ENCODE measurements around the gene GHRH. TPM values are rescaled to one million over a fixed set of nuclear protein-coding genes. Genes with fewer than 3 reads are reported as not detected.

GHRH gene
- total RNA-seq, 1 experiment from 2014 or later, result not detected

- DNase-seq (ENCODE audit: low spot score), result no peak
These were observed 28.7 kb upstream of the GHRH start for GRCh38 chr20:37290158-37290810.

DNA sequence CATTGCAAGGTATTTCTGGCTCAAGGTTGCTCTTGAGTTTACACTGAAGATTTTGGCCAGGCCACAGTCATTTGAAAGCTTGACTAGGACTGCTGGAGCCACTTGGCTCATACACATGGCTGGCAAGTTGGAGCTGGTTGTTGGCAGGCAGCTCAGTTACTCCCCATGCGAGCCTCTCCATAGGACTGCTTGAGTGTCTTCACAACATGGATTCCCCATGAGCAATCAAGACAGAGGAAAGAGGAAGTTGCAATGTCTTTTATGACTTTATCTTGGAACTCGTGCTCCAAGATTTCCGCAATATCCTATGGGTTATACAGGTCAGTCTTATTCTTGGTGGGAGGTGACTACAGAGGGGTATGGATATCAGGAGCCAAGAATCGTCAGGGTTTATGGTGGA, 26.5 kb upstream of the GHRH start:
- DNase-seq (ENCODE audit: low spot score), result no peak

- DNase-seq (ENCODE audit: low spot score), result no peak
These were observed 24.2 kb upstream of the GHRH start for GRCh38 chr20:37285664-37286374.

DNA sequence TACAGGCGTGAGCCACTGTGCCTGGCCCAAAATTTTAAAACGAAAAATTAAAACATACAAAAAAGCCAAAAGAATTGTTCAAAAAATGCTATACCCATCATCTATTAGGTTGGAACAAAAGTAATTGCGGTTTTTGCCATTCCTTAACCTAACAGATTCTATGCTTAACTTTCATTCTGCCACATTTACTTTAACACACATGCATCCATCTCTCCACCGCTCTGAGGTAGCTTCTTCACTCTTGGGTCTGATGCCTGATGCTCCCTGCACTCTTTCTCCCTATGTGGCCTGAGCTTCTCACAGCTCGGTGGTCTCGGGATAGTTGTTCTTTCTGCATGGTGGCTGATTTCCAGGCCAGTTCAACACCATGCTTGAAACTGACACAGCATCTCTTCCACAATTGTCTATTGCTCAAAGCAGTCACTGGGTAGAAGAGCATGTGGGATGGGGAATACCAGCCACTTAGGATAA, 23.1 kb upstream of the GHRH start:
- DNase-seq (ENCODE audit: low spot score), result no peak

DNA sequence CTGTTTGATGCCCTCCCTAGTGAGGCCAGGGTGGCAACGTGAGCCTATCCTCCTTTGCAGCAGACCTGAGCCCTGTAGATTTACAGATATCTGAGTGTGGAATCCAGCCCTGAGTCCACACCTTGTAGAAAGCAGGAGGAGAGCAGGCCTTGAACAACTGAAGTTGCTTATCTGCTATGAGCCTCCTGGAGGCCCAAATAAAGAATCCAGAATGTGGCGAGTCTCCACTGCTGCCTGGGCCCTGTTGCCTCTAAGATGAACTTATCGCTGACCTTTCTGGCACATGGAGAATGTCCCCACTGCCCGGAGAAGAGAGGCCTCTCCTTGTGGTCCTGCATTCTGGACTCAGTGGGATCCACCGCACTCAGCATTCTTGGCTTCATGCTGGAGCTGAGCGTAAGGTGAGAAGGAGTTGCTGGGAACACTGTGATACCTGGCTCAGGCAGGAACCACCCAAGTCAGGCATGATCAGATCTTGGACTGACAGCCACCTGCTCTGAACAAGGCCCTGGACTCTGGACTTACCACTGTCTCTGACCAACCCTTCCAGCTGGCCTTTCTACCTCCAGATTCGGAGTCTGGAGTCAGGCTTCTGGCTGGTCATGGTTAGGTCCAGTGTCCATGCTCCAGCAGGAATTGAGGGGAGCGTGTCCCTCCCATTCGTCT, 22.0 kb upstream of the GHRH start:
- DNase-seq (ENCODE audit: low spot score), result no peak

- no peak for DNase-seq (ENCODE audit: low spot score)
These were observed 20.9 kb upstream of the GHRH start for GRCh38 chr20:37282556-37282955.

DNA sequence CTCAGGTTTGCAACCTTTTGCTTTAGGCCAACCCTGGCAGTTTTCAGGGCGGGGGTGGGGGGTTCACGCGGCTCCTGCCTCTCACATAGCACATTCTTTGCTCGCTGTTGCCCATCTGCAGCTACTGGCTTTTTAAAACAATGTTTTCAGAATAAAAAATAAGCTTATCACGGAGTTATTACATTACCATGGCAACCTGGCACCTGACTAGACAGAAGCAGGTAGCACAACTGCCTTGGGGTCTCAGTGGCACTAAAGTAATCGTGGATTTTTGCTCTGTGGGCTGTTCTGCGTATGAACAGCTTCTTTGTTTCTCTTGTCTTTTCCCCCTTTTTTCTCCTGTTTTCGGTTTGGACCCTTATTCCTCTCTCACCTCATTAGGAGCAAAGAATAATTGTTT, 18.8 kb upstream of the GHRH start:
- DNase-seq (ENCODE audit: low spot score), result no peak

- DNase-seq (ENCODE audit: low spot score), result no peak
These were observed 18.2 kb upstream of the GHRH start for GRCh38 chr20:37279820-37280219.

- DNase-seq (ENCODE audit: low spot score), result no peak
These were observed 17.5 kb upstream of the GHRH start for GRCh38 chr20:37278966-37279590.

GRCh38 chr20:37277253-37277593, 15.6 kb upstream of the GHRH start:
- DNase-seq (ENCODE audit: low spot score), result no peak

DNA sequence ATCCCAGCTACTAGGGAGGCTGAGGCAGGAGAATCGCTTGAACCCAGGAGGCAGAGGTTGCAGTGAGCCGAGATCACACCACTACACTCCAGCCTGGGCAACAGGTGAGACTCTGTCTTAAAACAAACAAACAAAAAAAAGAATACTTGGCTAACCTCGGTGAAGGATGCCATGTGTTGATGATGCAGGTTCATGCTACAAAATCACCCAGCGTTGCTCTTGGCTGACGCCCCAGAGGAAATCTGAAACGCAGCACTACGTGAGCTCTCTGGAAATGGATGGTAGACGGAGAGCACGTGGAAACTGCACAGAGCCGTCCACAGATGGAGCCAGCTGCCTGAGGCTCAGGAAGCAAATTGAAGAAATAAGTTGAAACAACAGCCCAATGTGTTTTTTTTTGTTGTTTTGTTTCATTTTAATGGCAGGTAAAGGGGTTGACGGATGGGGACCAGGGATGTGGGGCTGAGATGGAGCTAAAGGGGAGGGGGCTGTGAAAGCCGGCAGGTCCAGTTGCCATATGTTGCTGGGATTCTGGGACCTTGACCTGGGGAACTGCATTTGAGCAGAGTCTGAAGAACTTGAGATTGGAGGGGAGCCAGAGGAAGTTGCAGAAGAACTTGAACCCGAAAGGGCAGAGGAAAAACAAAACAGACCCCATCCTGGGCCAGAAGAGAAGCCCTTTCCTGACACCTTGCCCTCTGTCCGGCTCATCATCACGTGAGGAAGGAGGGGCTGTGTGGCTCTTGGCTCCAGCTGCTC, 15.1 kb upstream of the GHRH start:
- peak; percentile 71 for DNase-seq (ENCODE audit: low spot score)

DNA sequence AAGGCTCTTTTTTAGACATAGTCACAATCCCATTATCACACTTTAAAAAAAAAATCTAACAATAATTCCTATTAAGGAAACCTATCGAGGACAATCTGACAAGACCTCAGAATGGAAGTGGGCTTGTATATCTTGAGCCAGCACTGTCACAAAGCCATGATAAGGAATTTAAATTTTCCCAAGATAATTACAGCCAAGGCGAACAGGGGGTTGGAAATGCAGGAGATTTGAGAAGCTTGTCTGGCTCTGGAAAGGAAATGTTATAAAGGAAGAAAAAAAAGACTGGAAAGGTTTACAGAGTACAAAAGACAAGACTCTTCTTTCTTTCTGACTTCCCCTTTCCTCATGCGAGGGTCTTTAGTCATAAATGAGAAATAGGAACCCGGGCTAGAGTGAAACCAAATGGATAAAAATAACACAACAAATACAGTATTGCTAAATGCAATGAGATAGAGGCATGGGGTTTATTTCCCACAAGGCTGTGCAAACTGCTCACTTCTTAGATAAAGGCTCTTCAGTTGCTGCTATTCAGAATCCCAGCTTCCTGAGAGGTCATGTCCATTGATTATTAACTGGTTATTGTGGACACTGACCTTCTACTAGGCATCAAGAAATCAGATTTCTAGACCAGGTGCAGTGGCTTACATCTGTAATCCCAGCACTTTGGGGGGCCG, 13.4 kb upstream of the GHRH start:
- DNase-seq (ENCODE audit: low spot score), result no peak

DNA sequence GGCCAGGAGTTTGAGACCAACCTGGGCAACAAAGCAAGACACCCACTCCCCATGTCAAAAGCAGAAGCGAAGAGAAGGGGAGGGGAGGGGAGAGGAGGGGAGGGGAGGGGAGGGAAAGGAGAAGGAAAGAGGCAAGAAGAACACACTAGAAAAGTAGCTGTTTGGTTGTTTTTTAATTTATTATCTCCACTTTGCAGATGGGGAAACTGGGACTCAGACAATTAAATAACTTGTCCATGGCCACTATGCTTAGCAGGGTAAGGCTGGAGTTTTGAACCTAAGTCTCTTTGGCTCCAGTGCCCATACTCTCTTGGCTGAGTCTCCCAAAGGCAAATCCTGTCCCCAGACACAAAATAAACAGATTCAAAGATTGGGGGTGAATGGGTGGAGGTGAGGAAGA, 12.4 kb upstream of the GHRH start:
- no peak for DNase-seq (ENCODE audit: low spot score)

GRCh38 chr20:37271421-37271768, 9.8 kb upstream of the GHRH start:
- DNase-seq (ENCODE audit: low spot score), result no peak

DNA sequence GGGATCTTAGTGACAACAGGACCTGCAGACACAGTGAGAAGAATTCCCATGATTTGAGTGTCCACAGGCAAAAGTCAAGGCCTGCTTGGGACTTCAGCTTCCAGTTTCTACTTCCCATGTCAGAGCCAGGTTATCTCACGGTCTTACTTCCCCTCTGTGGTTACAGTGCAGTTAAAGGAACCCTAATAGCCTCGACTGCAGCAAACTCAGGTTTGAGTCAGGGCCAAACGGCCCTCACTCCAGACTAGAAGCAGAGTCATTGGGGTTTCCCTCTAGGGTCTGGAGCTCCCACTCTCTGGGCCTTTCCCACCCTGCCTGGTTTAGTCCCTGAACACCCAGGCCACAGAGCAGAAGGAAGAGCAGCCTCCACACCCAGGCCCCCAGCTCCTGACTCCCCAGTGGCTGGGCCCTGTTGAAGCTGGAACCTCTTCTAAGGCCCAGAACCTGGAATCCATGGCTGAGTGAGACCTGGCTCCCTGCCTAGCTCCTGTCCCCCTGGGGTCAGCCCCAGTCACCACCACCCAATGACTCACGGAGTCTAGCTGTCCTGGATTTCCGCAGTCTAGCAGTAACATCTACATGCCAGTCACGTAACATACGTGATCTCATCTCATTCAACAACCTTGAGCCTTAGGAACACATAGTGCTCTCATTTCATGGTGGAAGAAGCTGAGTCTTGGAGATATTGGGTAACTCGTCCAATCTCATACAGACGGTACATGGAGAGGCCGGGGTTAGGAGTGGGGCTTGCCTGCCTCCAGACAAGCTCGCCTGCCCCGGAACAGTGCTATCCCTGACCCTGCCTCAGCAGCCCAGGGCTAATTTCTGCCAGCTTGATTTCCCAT, 9.2 kb upstream of the GHRH start:
- DNase-seq (ENCODE audit: low spot score), result no peak

DNA sequence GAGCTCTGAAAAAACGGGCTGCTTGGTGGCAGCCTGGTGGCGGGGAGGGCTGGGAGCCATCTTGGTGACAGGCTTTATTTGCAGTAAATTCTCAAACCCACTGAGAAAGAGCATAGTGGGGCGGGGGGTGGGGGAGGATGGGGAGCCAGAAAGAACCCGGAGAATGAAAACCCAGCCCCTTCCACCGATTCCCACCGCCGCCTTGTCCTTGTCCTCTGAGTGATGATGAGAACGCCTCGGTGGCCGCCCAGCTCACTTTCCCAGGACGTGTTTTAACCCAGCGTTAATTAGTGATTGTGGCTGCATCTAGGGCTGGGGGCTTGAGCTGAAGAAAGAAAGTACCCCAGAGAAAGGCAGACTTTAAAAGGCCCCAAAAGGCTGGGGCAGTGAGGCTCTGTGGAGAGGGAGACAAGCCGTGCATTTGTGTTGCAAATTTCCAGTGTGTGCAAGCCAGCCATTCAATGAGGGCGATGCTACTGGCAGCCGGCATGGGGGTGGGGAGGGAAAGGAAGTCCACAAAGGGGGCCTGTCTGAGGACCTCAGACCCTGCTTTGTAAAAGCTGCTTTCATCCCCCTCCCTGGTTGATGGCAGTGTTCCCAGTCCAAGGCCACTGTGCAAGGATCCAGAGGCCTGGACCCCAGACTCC, 6.2 kb upstream of the GHRH start:
- DNase-seq (ENCODE audit: low spot score), result no peak

GRCh38 chr20:37266940-37267666, 5.5 kb upstream of the GHRH start:
- no peak for DNase-seq (ENCODE audit: low spot score)

GRCh38 chr20:37265152-37265551, 3.5 kb upstream of the GHRH start:
- no peak for DNase-seq (ENCODE audit: low spot score)

- DNase-seq (ENCODE audit: low spot score), result no peak
These were observed 2.1 kb upstream of the GHRH start for GRCh38 chr20:37263686-37264085.

Data from H4 (cell line).